H9 (cell line): ENCODE measurements around the gene FPGS. TPM values are rescaled to one million over a fixed set of nuclear protein-coding genes. Genes with fewer than 3 reads are reported as not detected.

Experiments
- DNase-seq: peaks from one replicate; pipeline ENCODE4 v3.0.0-alpha.2; 2017
- H2AFZ ChIP-seq: one replicate; pipeline ENCODE4 v1.6.1; 2013; ENCODE audit warnings: mild to moderate bottlenecking, low read length, control low read depth, moderate library complexity
- H2AK5ac ChIP-seq: 2 replicates; pipeline ENCODE4 v1.6.1; 2013; ENCODE audit warnings: low read length, control low read depth, mixed read lengths; ENCODE audit not compliant: insufficient read length
- H2BK120ac ChIP-seq: one replicate; pipeline ENCODE4 v1.6.1; 2013; ENCODE audit warnings: low read depth, mild to moderate bottlenecking, low read length, control low read depth, inconsistent platforms; ENCODE audit not compliant: poor library complexity, severe bottlenecking
- H2BK12ac ChIP-seq: 2 replicates; pipeline ENCODE4 v1.6.1; 2013; ENCODE audit warnings: low read length, control low read depth, mixed read lengths, low read depth; ENCODE audit not compliant: insufficient read length
- H2BK15ac ChIP-seq: 2 replicates; pipeline ENCODE4 v1.6.1; 2013; ENCODE audit warnings: low read depth, low read length, control low read depth
- H2BK20ac ChIP-seq: one replicate; pipeline ENCODE4 v1.6.1; 2013; ENCODE audit warnings: low read depth, mild to moderate bottlenecking, low read length, control low read depth, inconsistent platforms; ENCODE audit not compliant: poor library complexity, severe bottlenecking
- H2BK5ac ChIP-seq: 2 replicates; pipeline ENCODE4 v1.6.1; 2013; ENCODE audit warnings: low read length, control low read depth, mixed read lengths; ENCODE audit not compliant: insufficient read length
- H3K14ac ChIP-seq: 2 replicates; pipeline ENCODE4 v1.6.1; 2013; ENCODE audit warnings: low read length, control low read depth; ENCODE audit not compliant: insufficient read depth
- H3K18ac ChIP-seq: 2 replicates; pipeline ENCODE4 v1.6.1; 2013; ENCODE audit warnings: low read depth, mild to moderate bottlenecking, mixed read lengths, low read length, control low read depth; ENCODE audit not compliant: insufficient read length
- H3K23ac ChIP-seq: 2 replicates; pipeline ENCODE4 v1.6.1; 2013; ENCODE audit warnings: low read length, control low read depth, mixed read lengths, low read depth; ENCODE audit not compliant: insufficient read length
- H3K23me2 ChIP-seq: 2 replicates; pipeline ENCODE4 v1.6.1; 2013; ENCODE audit warnings: low read depth, mild to moderate bottlenecking, mixed read lengths, low read length, control low read depth; ENCODE audit not compliant: insufficient read length, poor library complexity, severe bottlenecking
- H3K27ac ChIP-seq: 2 replicates; pipeline ENCODE4 v1.5.1; 2013; ENCODE audit warnings: low read length, control low read depth, mixed read lengths, low read depth; ENCODE audit not compliant: insufficient read length
- H3K27me3 ChIP-seq: 2 replicates; pipeline ENCODE4 v1.6.1; 2013; ENCODE audit warnings: low read length, control low read depth, inconsistent platforms; ENCODE audit not compliant: insufficient read depth
- H3K4ac ChIP-seq: 2 replicates; pipeline ENCODE4 v1.6.1; 2013; ENCODE audit warnings: low read depth, mild to moderate bottlenecking, control low read depth, inconsistent platforms, low read length, moderate library complexity
- H3K4me1 ChIP-seq: 2 replicates; pipeline ENCODE4 v1.6.1; 2013; ENCODE audit warnings: low read length, control low read depth, inconsistent platforms; ENCODE audit not compliant: insufficient read depth
- H3K4me2 ChIP-seq: 2 replicates; pipeline ENCODE4 v1.6.1; 2013; ENCODE audit warnings: low read length, control low read depth, mixed read lengths; ENCODE audit not compliant: insufficient read length, insufficient read depth
- H3K56ac ChIP-seq: 2 replicates; pipeline ENCODE4 v1.6.1; 2013; ENCODE audit warnings: low read depth, mild to moderate bottlenecking, mixed read lengths, low read length, control low read depth; ENCODE audit not compliant: insufficient read length
- H3K79me1 ChIP-seq: 2 replicates; pipeline ENCODE4 v1.6.1; 2013; ENCODE audit warnings: low read depth, mild to moderate bottlenecking, moderate library complexity, low read length, control low read depth, inconsistent platforms; ENCODE audit not compliant: insufficient read depth, poor library complexity, severe bottlenecking
- H3K79me2 ChIP-seq: 2 replicates; pipeline ENCODE4 v1.6.1; 2013; ENCODE audit warnings: low read length, control low read depth, inconsistent platforms; ENCODE audit not compliant: insufficient read depth
- H3K9ac ChIP-seq: 2 replicates; pipeline ENCODE4 v1.6.1; 2013; ENCODE audit warnings: low read length, control low read depth, mixed read lengths; ENCODE audit not compliant: insufficient read length; ENCODE audit errors: extremely low read depth
- H3K9me3 ChIP-seq: one replicate; pipeline ENCODE4 v1.6.1; 2013; ENCODE audit warnings: low read depth, low read length, inconsistent platforms; ENCODE audit not compliant: control insufficient read depth
- H3T11ph ChIP-seq: one replicate; pipeline ENCODE4 v1.6.1; 2013; ENCODE audit warnings: mild to moderate bottlenecking, low read length, control low read depth, inconsistent platforms
- H4K20me1 ChIP-seq: one replicate; pipeline ENCODE4 v1.6.1; 2013; ENCODE audit not compliant: control insufficient read depth, insufficient read length, insufficient read depth
- H4K5ac ChIP-seq: 2 replicates; pipeline ENCODE4 v1.6.1; 2013; ENCODE audit warnings: low read depth, mild to moderate bottlenecking, mixed read lengths, low read length, control low read depth; ENCODE audit not compliant: insufficient read length
- H4K8ac ChIP-seq: replicated peaks from 2 replicates; pipeline ENCODE4 v1.6.1; 2013; ENCODE audit warnings: low read length, control low read depth, mixed read lengths, low read depth; ENCODE audit not compliant: insufficient read length
- H4K91ac ChIP-seq: 2 replicates; pipeline ENCODE4 v1.6.1; 2013; ENCODE audit warnings: low read depth, mild to moderate bottlenecking, moderate library complexity, mixed read lengths, low read length, control low read depth; ENCODE audit not compliant: insufficient read length
- H3K27ac Mint-ChIP-seq, 3 experiments: 2 replicates in 2 of 3; 3 replicates in 1 of 3; pipeline ENCODE4 v1.8.0; 2020 to 2021; ENCODE audit warnings: mixed read lengths in 3 of 3, mild to moderate bottlenecking in 1 of 3, moderate library complexity in 1 of 3
- H3K27me3 Mint-ChIP-seq: 2 replicates; pipeline ENCODE4 v1.8.0; 2021; ENCODE audit warnings: low read depth, mild to moderate bottlenecking, moderate library complexity, mixed read lengths
- H3K36me3 Mint-ChIP-seq, 3 experiments: 2 replicates in 2 of 3; 3 replicates in 1 of 3; pipeline ENCODE4 v1.8.0; 2020 to 2021; ENCODE audit warnings: low read depth in 3 of 3, mixed read lengths in 3 of 3; ENCODE audit not compliant: insufficient read depth in 1 of 3
- H3K4me1 Mint-ChIP-seq, 2 experiments: 2 replicates each; pipeline ENCODE4 v1.8.0; 2020; ENCODE audit warnings: mixed read lengths in 2 of 2
- H3K4me3 Mint-ChIP-seq, 2 experiments: 2 replicates in 1 of 2; 3 replicates in 1 of 2; pipeline ENCODE4 v1.8.0; 2020 to 2021; ENCODE audit warnings: mild to moderate bottlenecking in 2 of 2, mixed read lengths in 2 of 2, moderate library complexity in 1 of 2
- H3K9me3 Mint-ChIP-seq, 2 experiments: 2 replicates in 1 of 2; 3 replicates in 1 of 2; pipeline ENCODE4 v1.8.0; 2020; ENCODE audit warnings: mild to moderate bottlenecking in 2 of 2, mixed read lengths in 2 of 2, moderate library complexity in 1 of 2
- WGBS: extraction: QIAGEN DNeasy Blood & Tissue Kit; methylation state at CpG from one replicate; pipeline ENCODE4 v1.1.7; 2013; ENCODE audit warnings: missing lambda C conversion rate, low lambda C conversion rate, mixed read lengths; ENCODE audit not compliant: insufficient read length; ENCODE audit errors: extremely low coverage; 5-methylcytosine and 5-hydroxymethylcytosine counted together
- total RNA-seq: library from RNA; stranded (reverse); gene quantifications from 2 replicates; pipeline ENCODE4 v1.2.1, GENCODE V29; 2021
- TF ChIP-seq, protein P1 (sequence below): fragments of 200-600 bp; sonication (generic); conservative IDR thresholded peaks from 3 replicates; pipeline ENCODE4 v1.8.0; 2021; ENCODE audit warnings: antibody characterized with exemption, mild to moderate bottlenecking

The FPGS gene
- total RNA-seq, 1 experiment from 2014 or later = 68.4 TPM

DNA sequence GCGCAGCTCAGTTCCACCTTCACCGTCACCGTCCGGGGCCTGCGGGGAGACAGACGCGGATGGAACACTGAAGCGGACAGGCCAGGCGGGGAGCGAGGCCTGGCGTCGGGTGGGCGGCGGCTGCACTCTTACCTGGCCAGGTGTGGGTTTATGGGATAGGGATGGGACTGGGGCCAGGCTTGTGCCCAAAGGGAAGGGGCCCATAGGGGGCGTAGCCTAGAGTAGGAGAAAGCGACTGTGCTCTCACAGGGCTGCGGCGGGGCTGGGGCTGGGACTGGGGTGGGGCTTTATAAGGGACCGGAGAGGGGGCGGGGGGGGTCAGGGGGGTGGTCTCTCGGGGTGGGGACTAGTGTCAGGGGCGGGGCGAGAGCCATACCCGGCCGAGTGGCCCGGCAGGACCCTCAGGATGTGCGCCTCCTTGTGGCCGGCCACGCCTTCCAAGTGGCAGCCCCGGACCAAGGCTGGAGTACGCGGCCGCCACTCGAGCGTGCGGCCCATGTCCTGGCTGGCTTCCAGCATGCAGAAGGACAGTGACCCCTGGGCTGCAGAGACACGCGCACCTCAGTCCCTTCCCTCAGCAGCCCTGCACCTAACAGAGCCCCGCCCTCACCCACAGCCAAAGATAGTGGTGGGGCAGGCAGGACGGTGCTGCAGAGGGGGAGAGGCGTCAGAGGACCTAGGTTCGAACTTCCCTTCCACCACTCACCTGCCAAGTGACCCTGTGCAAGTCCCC, 22.8 kb downstream of the FPGS start:
- Histone ChIP-seq H4K91ac (no peak overlapping the region), H3K23me2 (peaks cover 7% of the 10 kb centered on the region), H3K27me3 (0 out of 2 replicates have a peak, but pooled peaks cover 2% of the 10 kb centered on the region), H3K4ac (no peak overlapping the region), H2AK5ac (no peak overlapping the region), H2BK20ac (no peak overlapping the region), H4K20me1 (no peaks in the 10 kb centered on the region), H3K9ac (no peak overlapping the region), H4K5ac (no peak overlapping the region), H3K23ac (no peak overlapping the region), H3K18ac (no peak overlapping the region), H2BK15ac (no peak overlapping the region), H4K8ac (no peak overlapping the region), H3T11ph (no peak overlapping the region), H2BK12ac (no peak overlapping the region), H3K79me1 (no peaks in the 10 kb centered on the region), H3K4me2 (peak overlapping the region; percentile 20), H3K56ac (no peak overlapping the region), H3K79me2 (no peaks in the 10 kb centered on the region), H3K27ac (no peak overlapping the region), H3K9me3 (no peaks in the 10 kb centered on the region), H3K4me1 (no peaks in the 10 kb centered on the region), H2AFZ (no peak overlapping the region), H2BK5ac (no peak overlapping the region), H2BK120ac (no peak overlapping the region), H3K14ac (0 out of 2 replicates have a peak overlapping the region, but pooled peaks have one; percentile 33)
- H3K4me1 Mint-ChIP-seq = peaks cover 23 to 40% of the 10 kb centered on the region in 2 experiments
- H3K27me3 Mint-ChIP-seq = peaks cover 24% of the 10 kb centered on the region
- TF ChIP-seq, protein P1, sequence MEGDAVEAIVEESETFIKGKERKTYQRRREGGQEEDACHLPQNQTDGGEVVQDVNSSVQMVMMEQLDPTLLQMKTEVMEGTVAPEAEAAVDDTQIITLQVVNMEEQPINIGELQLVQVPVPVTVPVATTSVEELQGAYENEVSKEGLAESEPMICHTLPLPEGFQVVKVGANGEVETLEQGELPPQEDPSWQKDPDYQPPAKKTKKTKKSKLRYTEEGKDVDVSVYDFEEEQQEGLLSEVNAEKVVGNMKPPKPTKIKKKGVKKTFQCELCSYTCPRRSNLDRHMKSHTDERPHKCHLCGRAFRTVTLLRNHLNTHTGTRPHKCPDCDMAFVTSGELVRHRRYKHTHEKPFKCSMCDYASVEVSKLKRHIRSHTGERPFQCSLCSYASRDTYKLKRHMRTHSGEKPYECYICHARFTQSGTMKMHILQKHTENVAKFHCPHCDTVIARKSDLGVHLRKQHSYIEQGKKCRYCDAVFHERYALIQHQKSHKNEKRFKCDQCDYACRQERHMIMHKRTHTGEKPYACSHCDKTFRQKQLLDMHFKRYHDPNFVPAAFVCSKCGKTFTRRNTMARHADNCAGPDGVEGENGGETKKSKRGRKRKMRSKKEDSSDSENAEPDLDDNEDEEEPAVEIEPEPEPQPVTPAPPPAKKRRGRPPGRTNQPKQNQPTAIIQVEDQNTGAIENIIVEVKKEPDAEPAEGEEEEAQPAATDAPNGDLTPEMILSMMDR = peak; percentile 87
- DNase-seq = peak; percentile 95
- no CpG with 5 or more reads among the region's 42 CpGs for WGBS
- no peaks in the 10 kb centered on the region for H3K9me3 Mint-ChIP-seq
- no peaks in the 10 kb centered on the region; a peak in 1 of 7 replicates for H3K36me3 Mint-ChIP-seq
- H3K4me3 Mint-ChIP-seq = peak overlapping the region; percentile 60 to 66
- H3K27ac Mint-ChIP-seq = peak overlapping the region; percentile 28 to 93 (median 85); a peak in 4 of 7 replicates
